Measurements from ENCODE around the gene SMAD9.

DNA sequence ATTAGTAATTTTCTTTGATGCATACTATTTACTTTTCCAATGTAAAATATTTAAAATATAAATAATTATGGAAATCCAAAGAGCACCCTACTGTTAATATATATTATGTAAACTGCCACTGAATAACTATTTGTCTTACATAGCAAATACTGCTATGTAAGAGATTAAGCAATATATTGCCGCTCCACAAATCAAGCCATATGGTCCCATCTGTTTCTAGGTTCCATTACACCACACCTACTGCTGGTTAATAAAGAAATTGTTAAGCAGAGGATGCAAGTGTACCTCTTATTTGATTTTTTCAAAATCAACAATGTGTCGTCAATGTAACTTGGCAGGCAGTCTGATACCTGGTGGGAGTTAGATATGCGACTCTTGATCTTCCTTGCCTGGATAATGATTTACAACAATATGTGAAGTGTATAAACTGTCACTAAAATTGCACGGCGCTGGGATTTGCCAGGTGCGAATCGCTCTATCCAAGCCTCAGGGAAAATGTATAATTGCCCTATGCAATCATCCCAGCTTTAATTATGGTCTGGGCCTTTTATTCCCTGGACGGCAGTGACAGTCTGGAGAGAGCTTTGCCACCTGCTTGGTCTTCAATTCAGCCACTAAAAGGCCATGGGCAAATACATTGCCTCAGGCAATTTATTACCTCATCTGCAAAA is 16.0 kb downstream of the SMAD9 start:
- TF ChIP-seq, protein P1, sequence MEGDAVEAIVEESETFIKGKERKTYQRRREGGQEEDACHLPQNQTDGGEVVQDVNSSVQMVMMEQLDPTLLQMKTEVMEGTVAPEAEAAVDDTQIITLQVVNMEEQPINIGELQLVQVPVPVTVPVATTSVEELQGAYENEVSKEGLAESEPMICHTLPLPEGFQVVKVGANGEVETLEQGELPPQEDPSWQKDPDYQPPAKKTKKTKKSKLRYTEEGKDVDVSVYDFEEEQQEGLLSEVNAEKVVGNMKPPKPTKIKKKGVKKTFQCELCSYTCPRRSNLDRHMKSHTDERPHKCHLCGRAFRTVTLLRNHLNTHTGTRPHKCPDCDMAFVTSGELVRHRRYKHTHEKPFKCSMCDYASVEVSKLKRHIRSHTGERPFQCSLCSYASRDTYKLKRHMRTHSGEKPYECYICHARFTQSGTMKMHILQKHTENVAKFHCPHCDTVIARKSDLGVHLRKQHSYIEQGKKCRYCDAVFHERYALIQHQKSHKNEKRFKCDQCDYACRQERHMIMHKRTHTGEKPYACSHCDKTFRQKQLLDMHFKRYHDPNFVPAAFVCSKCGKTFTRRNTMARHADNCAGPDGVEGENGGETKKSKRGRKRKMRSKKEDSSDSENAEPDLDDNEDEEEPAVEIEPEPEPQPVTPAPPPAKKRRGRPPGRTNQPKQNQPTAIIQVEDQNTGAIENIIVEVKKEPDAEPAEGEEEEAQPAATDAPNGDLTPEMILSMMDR (IDR thresholded peaks at IDR 0.05), result no peak
- TF ChIP-seq POLR2A (IDR thresholded peaks at IDR 0.05), result no peak

Data from right lobe of liver (tissue), 4 donors.